Muscle of leg (tissue), 11 donors: ENCODE data around the gene MYLK4. TPM values are rescaled to one million over a fixed set of nuclear protein-coding genes. Genes with fewer than 3 reads are reported as not detected.
A peak's percentile ranks its signal among the peaks of the same experiment; 100 is the strongest.

ENCODE experiments used
- DNase-seq: peaks from one replicate; pipeline ENCODE4 v3.0.0; 2013
- H3K27ac ChIP-seq: one replicate; pipeline ENCODE4 v1.5.1; 2013; ENCODE audit warnings: mild to moderate bottlenecking, low read length, control low read depth
- H3K27me3 ChIP-seq: one replicate; pipeline ENCODE4 v1.6.1; 2013; ENCODE audit warnings: low read length; ENCODE audit not compliant: control insufficient read depth, insufficient read depth
- H3K36me3 ChIP-seq: one replicate; pipeline ENCODE4 v1.6.1; 2013; ENCODE audit warnings: low read length; ENCODE audit not compliant: control insufficient read depth, insufficient read depth
- H3K4me1 ChIP-seq: one replicate; pipeline ENCODE4 v1.6.1; 2013; ENCODE audit warnings: low read length; ENCODE audit not compliant: control insufficient read depth, insufficient read depth
- H3K4me3 ChIP-seq: one replicate; pipeline ENCODE4 v1.5.1; 2013; ENCODE audit warnings: low read length, control low read depth
- H3K9me3 ChIP-seq: replicated peaks from 2 replicates; pipeline ENCODE4 v1.6.1; 2013; ENCODE audit warnings: low read depth, low read length; ENCODE audit not compliant: control insufficient read depth
- WGBS: methylation state at CpG from one replicate; pipeline ENCODE4 v1.1.5; 2013; ENCODE audit warnings: missing lambda C conversion rate; ENCODE audit not compliant: insufficient coverage; 5-methylcytosine and 5-hydroxymethylcytosine counted together
- polyA plus RNA-seq, 8 donors: library from polyadenylated mRNA; unstranded; fragments of 120-200 nt; gene quantifications; one replicate each; pipeline versions ENCODE4 v1.2.1 to v1.2.3, GENCODE V29; 2013; ENCODE audit warnings: inconsistent platforms in 1 of 8, low replicate concordance in 1 of 8; ENCODE audit not compliant: insufficient read length in 8 of 8, insufficient read depth in 1 of 8
- total RNA-seq: library from RNA; stranded (reverse); fragments of 120-200 nt; gene quantifications from one replicate; pipeline ENCODE4 v1.2.4, GENCODE V29; 2013

MYLK4 gene
- total and polyA plus RNA-seq, 9 donors = 6.1 to 12.1 (median 10.6) TPM

DNA sequence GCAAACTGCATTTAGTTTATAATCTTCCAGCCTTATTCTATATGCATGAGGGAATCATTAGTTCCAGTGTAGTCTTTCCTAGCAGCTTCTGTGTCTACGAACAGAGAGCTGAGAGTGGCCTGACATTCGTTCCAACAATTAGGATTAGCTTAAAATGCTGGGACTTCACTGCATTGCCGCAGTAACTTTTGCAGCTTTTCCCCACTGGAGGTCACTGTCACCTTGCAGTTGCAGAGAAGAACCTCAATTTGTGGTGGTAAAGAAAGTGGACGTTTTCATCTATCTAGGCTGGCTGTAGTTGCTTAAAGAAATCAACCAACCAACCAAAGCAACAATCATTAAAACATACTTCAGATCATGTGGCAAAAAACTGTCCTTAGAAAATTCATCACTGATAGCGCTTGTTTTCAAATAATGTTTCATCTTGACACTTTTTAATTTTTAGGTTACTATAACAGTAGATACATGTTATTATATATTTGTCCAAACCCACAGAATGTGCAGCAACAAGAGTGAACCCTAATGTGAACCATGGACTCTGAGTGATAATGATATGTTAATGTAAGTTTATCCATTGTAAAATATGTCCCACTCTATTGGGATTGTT is 12.2 kb downstream of the MYLK4 start:
- H3K36me3 ChIP-seq = no peaks in the 10 kb centered on the region
- H3K4me1 ChIP-seq = peaks cover under 1% of the 10 kb centered on the region
- H3K4me3 ChIP-seq = no peak overlapping the region
- no peak overlapping the region for H3K27ac ChIP-seq
- no peaks in the 10 kb centered on the region for H3K9me3 ChIP-seq
- 6% methylated on average over 3 of the region's 5 CpGs for WGBS
- H3K27me3 ChIP-seq = no peaks in the 10 kb centered on the region
- peak; percentile 81 for DNase-seq

DNA sequence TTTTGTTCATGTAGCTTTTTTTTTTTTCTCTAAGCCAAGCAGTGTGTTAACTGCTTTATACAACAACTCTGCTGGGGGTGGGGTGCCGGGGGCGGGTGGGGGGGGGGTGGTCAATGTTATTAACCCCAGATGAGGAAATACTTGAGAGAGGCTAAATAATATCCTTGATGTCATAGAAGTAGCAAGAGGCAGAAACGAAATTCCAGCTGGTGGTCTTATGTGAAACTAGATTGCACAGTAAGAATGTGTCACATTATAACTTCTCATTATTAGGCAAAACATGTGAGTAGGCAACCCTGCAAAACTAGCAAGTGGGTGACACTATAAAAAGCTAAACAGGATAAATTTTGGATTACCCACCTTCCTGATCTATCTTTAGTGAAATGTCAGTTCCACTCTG is 12.8 kb downstream of the MYLK4 start:
- no peak overlapping the region for H3K27ac ChIP-seq
- WGBS = no CpG with 5 or more reads among the region's 3 CpGs
- no peak for DNase-seq
- H3K36me3 ChIP-seq = no peaks in the 10 kb centered on the region
- H3K27me3 ChIP-seq = no peaks in the 10 kb centered on the region
- H3K9me3 ChIP-seq = no peaks in the 10 kb centered on the region
- H3K4me3 ChIP-seq = no peak overlapping the region
- no peaks in the 10 kb centered on the region for H3K4me1 ChIP-seq

DNA sequence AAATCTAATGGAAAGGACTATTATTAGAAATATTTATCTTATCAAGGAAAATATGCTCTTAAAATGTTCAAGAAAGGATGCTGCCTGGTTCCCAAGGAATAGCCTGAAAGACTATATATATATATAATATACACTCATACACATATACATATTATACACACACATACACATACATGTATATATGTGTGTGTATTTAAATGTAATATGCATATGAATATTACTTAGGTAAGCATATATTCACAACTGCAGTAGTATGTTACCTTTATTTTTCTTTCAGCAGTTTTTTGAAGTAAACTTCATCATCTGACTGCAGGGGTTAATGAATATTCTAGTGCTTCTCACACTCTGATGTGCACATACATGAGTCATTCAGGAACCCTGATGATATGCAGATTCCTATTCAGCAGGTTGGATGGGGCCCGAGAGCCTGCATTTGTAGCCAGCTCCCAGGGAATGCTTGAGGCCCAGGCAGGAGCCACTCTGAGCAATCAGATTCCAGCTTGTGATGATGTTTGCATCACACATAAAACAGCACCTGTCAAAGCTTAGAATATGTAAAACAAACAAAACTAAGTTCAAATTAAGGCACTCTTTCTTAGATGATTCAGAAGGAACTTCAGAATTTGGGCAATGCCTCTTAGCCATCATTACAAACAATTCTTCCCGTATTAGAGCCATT is 16.1 kb downstream of the MYLK4 start:
- H3K27me3 ChIP-seq = no peaks in the 10 kb centered on the region
- H3K36me3 ChIP-seq = no peaks in the 10 kb centered on the region
- no peak overlapping the region for H3K4me3 ChIP-seq
- no peak overlapping the region for H3K27ac ChIP-seq
- peaks cover 9% of the 10 kb centered on the region for H3K4me1 ChIP-seq
- no peak for DNase-seq
- no peaks in the 10 kb centered on the region for H3K9me3 ChIP-seq
- 89% methylated on average over 1 of the region's 2 CpGs for WGBS

DNA sequence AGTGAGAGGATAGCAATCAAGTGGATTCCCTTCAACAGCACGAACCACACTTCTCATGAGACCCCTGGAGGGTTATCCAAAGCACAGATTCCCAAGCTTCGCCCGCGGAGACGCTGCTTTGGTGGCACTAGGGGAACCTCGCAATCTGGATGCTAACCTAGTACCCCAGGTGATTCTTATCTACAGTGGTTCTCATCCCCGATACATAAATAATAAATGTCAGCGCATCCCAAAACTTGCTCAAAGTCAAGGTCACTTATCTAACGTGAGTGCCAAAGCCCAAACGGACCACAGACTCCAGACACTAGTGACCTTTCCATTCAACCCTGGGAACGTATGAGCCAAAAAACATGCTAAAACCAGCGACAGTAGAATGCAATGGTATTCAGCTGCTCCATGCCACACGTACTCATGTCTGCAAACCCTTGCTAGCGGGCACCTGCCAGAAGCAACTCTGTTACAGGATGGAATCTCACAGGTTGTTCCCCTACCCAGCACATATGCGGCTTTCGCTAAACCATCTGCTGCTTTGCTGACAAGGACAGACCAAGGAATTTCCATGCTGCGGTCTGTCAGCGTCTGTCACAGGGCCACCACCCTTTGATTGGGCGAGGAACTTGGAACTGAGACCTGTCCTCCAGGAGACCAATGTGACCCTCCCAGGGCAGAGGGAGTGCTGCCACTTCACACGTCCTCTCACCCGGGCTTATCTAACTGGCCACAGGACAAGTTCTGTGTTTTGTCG is 16.8 kb downstream of the MYLK4 start:
- 94% methylated on average over 18 of the region's 22 CpGs for WGBS
- Histone ChIP-seq H3K27me3 (no peaks in the 10 kb centered on the region), H3K36me3 (no peaks in the 10 kb centered on the region), H3K4me3 (no peak overlapping the region), H3K4me1 (peaks cover 9% of the 10 kb centered on the region), H3K27ac (no peak overlapping the region), H3K9me3 (no peaks in the 10 kb centered on the region)
- DNase-seq = peak; percentile 22

DNA sequence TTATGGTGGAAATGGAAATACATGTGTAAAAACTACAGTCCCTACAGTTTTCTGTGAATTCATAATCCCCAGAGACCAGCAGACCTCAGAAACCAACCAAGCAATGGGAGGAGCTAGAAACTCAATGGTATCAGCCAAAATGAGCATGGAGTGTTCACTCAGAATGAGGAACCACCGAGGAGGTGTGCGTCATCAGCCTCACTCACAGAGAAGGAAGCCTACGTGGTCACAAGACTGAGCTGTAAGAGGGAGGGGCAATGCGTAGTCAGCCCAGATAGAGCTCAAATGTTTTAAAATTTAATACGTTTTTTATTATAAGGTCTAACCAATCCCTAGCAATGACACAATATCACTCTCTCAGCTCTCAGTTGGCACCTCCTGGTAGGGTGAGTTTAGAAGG is 17.4 kb downstream of the MYLK4 start:
- Histone ChIP-seq H3K27ac (no peak overlapping the region), H3K4me1 (peaks cover 9% of the 10 kb centered on the region), H3K36me3 (no peaks in the 10 kb centered on the region), H3K4me3 (no peak overlapping the region), H3K27me3 (no peaks in the 10 kb centered on the region), H3K9me3 (no peaks in the 10 kb centered on the region)
- WGBS = 66% methylated on average over 2 of the region's 5 CpGs
- DNase-seq = peak; percentile 79

DNA sequence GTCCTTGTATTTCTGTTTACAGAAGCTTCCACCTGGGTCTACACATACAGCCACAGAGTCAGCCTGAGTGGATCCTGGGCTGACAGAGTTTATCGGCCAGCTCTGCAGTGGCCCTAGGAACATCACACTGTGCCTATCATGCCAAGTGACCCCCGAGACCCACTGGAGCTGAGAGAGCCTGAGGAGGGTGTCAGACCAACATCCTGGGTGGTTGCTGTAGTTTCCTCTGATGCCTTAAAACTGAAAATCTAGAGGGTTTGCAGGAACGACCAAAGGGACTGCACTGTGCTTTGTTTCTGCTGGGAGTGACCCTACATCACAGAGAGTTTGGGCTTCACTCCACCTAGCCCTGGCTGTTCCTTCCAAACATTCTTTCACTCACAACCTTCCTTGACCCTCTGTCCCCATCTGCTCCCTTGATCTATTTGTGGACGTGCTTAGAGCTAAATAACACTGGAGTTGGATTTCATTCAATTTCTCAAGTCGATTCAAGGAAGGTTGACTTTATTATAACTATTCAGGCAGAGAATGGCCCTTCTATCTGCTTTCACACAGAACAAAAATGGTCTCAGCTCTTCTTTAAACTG is 18.1 kb downstream of the MYLK4 start:
- peaks cover 9% of the 10 kb centered on the region for H3K4me1 ChIP-seq
- no peaks in the 10 kb centered on the region for H3K36me3 ChIP-seq
- no peaks in the 10 kb centered on the region for H3K9me3 ChIP-seq
- H3K27me3 ChIP-seq = no peaks in the 10 kb centered on the region
- H3K27ac ChIP-seq = no peak overlapping the region
- DNase-seq = peak; percentile 23
- 86% methylated on average over 1 of the region's 5 CpGs for WGBS
- H3K4me3 ChIP-seq = no peak overlapping the region

DNA sequence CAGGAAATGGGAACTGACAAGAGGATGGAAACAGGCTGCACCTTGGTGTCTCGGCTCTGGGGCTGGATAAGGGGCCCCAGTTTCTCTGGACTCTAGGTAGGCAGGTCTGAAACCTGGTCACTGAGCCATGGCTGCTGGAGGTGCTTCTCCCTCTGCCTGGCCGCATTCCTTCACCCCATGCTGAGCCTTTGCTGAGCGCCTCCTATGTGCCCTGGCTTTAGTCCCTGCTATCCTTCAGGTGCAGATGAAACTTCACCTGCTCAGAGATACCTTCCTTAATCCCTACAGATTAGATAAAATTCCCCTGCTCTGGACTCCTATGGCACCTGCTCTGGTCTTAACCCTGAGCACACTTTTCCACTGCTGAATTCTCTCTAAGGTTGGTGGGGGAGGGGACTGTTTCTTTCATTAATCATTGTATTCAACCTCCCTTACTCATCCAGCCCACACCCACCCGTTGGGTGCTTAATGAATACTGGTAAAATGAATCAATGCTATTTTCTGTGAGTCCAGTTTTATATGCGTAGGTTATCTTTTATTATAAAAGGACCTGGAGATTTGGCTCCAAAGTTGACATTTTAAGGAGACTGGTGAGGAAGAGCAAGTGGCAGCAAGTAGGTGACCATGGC is 19.3 kb downstream of the MYLK4 start:
- H3K27me3 ChIP-seq = no peaks in the 10 kb centered on the region
- H3K36me3 ChIP-seq = no peaks in the 10 kb centered on the region
- H3K9me3 ChIP-seq = no peaks in the 10 kb centered on the region
- WGBS = 80% methylated on average over 4 of the region's 5 CpGs
- peaks cover 9% of the 10 kb centered on the region for H3K4me1 ChIP-seq
- H3K4me3 ChIP-seq = no peak overlapping the region
- no peak overlapping the region for H3K27ac ChIP-seq
- no peak for DNase-seq

DNA sequence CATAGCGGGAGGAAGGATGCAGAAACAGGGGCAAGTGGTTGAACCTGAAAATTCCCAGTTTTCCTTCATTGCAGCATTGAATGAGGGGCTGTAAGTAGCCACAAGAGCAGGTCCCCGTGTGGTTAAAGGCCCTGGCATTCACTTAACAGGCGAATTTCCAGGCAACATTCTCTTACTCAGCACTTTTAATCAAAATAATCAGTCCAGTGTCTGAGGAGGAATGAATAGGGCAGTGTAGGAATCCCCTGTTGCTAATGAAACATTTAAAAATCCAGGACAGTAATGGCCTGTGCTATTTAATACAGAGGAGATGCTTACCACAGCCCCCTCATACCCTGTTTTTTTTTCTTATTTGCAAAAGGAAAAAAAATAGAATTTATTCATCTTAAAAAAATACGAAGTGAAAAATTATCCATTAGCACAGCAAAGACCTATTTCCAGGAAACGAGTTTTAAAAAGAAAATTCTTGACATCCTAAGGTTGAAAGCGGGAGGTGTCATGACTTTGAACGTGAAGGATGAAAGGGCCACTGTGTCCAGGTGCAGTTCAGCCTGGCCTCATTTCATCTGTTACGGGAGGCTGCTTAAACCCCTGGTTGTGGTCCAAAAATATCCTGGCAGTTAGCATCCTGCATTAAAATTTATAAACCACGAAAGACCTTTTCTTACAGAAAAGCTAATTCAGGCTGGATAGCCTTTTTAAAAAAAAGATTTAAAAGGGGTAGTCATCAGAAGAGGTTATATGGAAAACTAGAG is 20.2 kb downstream of the MYLK4 start:
- Histone ChIP-seq H3K27me3 (no peaks in the 10 kb centered on the region), H3K9me3 (no peaks in the 10 kb centered on the region), H3K36me3 (no peaks in the 10 kb centered on the region), H3K4me1 (peaks cover 9% of the 10 kb centered on the region), H3K27ac (no peak overlapping the region), H3K4me3 (no peak overlapping the region)
- DNase-seq = no peak
- WGBS = 63% methylated on average over 3 of the region's 9 CpGs

DNA sequence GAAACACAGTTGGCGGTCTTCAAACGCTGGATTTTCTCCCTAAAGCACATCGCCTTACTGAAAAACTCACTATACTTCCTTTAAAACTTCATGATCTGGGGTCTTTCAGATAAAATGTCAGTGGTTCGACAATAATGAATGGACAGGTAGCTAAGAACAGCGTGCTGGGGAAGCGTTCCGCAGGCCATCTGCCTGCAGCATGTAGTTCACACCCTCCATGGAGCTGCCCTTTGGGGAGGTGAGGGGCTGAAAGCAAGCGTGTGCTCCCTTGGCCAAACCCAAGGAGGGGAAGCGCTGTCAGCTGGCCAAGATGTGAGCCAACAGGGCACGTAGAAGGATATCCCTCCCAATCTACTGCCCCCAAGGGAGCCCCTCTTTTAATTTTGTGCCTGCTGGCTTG is 20.8 kb downstream of the MYLK4 start:
- H3K4me1 ChIP-seq = peaks cover 9% of the 10 kb centered on the region
- WGBS = 67% methylated on average over 3 of the region's 10 CpGs
- H3K4me3 ChIP-seq = no peak overlapping the region
- H3K36me3 ChIP-seq = no peaks in the 10 kb centered on the region
- H3K27ac ChIP-seq = no peak overlapping the region
- DNase-seq = no peak
- no peaks in the 10 kb centered on the region for H3K27me3 ChIP-seq
- no peaks in the 10 kb centered on the region for H3K9me3 ChIP-seq
